Right lung (tissue), 5 donors: ENCODE data around the gene CHPF. TPM values are rescaled to one million over a fixed set of nuclear protein-coding genes. Genes with fewer than 3 reads are reported as not detected.
A peak's percentile ranks its signal among the peaks of the same experiment; 100 is the strongest.

ENCODE experiments used
- DNase-seq, 2 donors: peaks; one replicate each; pipeline ENCODE4 v3.0.0-alpha.2; 2013
- polyA plus RNA-seq, 5 donors: library from polyadenylated mRNA; unstranded; fragments of 120-200 nt; gene quantifications; one replicate each; pipeline versions ENCODE4 v1.2.1 to v1.2.3, GENCODE V29; 2013; ENCODE audit warnings: inconsistent platforms in 1 of 5, low replicate concordance in 1 of 5; ENCODE audit not compliant: insufficient read length in 5 of 5, insufficient read depth in 1 of 5

Gene CHPF
- polyA plus RNA-seq, 5 donors = 16.5 to 44.9 (median 23.4) TPM

GRCh38 chr2:219499058-219499307, 44.6 kb downstream of the CHPF start:
- no peak for DNase-seq

- DNase-seq = peak; percentile 97
These were observed 45.1 kb downstream of the CHPF start, which contains the start of gene GMPPA for GRCh38 chr2:219498280-219499057. Gene GMPPA, plus strand, starts transcription at chr2:219498891. Its CDS starts 1,085 bp downstream, at chr2:219499976.

- DNase-seq = no peak
These were observed 45.9 kb downstream of the CHPF start for GRCh38 chr2:219497495-219498279.

GRCh38 chr2:219496825-219497494, 46.6 kb downstream of the CHPF start:
- DNase-seq = no peak

- DNase-seq = no peak
These were observed 47.3 kb downstream of the CHPF start for GRCh38 chr2:219496247-219496824.

- DNase-seq = no peak
These were observed 48.0 kb downstream of the CHPF start for GRCh38 chr2:219495531-219496122.

- DNase-seq = no peak
These were observed 48.6 kb downstream of the CHPF start for GRCh38 chr2:219494952-219495530.

GRCh38 chr2:219493086-219493485, 50.5 kb downstream of the CHPF start:
- no peak for DNase-seq

- DNase-seq = no peak
These were observed 51.0 kb downstream of the CHPF start for GRCh38 chr2:219492575-219492974.

- no peak for DNase-seq
These were observed 52.2 kb downstream of the CHPF start for GRCh38 chr2:219491278-219491963.

GRCh38 chr2:219490600-219491130, 52.9 kb downstream of the CHPF start:
- DNase-seq = no peak

- no peak for DNase-seq
These were observed 53.4 kb downstream of the CHPF start for GRCh38 chr2:219490186-219490585.

GRCh38 chr2:219489315-219489714, 54.3 kb downstream of the CHPF start:
- no peak for DNase-seq

Other genes with a start within 250 kb of the CHPF start
- gene PTPRN, start 234.4 kb downstream of the CHPF start, polyA plus RNA-seq = 1 to 10 TPM in 2 of 5 donors, under 1 TPM in 3; 0.30 to 1.2 (median 0.69) TPM
- not detected for gene RESP18, start 211.1 kb downstream of the CHPF start, polyA plus RNA-seq
- gene DNPEP, start 155.9 kb downstream of the CHPF start, polyA plus RNA-seq = 10 to 100 TPM; 48.3 to 89.7 (median 71.3) TPM
- gene DES, start 125.4 kb downstream of the CHPF start, polyA plus RNA-seq = 100 to 1,000 TPM in 1 of 5 donors, 10 to 100 TPM in 4; 10.2 to 190 (median 32.6) TPM
- 10 to 100 TPM; 18.1 to 35.5 (median 33.7) TPM for gene SPEG, start 109.0 kb downstream of the CHPF start, polyA plus RNA-seq
- 10 to 100 TPM; 20.3 to 28.8 (median 24.8) TPM for gene GMPPA, start 44.9 kb downstream of the CHPF start, polyA plus RNA-seq
- gene ASIC4, start 29.3 kb downstream of the CHPF start, polyA plus RNA-seq = under 1 TPM; 0.06 to 0.42 (median 0.22) TPM
- gene TMEM198, start 219 bp upstream of the CHPF start, polyA plus RNA-seq = 1 to 10 TPM; 2.0 to 4.2 (median 2.6) TPM
- gene OBSL1, start 27.7 kb upstream of the CHPF start, polyA plus RNA-seq = 100 to 1,000 TPM; 102 to 150 (median 139) TPM
- 1 to 10 TPM in 2 of 5 donors, under 1 TPM in 3; 0.50 to 1.6 (median 0.90) TPM for gene INHA, start 28.5 kb upstream of the CHPF start, polyA plus RNA-seq
- 10 to 100 TPM; 20.3 to 29.7 (median 26.2) TPM for gene STK11IP, start 54.0 kb upstream of the CHPF start, polyA plus RNA-seq
- gene SLC4A3, start 83.8 kb upstream of the CHPF start, polyA plus RNA-seq = 10 to 100 TPM in 3 of 5 donors, 1 to 10 TPM in 2; 7.1 to 14.0 (median 10.3) TPM